GM12801 (cell line): ENCODE data around the gene DIPK1B.

Experiments used
- TF ChIP-seq, protein P1 (sequence below): IDR thresholded peaks from one replicate; pipeline ENCODE4 v1.5.1; 2011; ENCODE audit warnings: control low read depth; ENCODE audit not compliant: insufficient read length; ENCODE audit errors: extremely low read depth

The DIPK1B gene

DNA sequence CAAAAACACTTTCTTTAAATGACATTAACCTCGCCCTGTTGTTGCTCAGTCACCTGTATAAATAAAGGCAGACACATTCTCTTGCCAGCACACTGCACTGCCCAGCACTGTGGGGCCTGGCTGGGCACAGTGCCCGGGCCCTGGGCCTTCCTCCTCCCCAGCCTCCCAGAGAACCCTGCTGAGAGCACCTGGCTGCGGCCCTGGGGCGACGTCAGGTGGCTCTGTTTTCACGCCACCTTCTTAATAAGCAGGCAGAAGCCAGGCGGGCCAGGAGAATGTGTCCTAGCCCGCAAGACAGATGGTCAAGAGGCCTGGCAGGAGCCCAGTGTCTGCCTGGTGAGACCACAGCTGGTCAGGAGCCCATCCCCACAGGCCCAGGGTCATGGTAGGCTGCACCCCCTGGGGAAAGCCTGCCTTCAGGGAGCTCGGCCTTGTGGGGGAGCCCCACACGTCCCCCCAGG lies 16.9 kb upstream of the DIPK1B start:
- TF ChIP-seq, protein P1, sequence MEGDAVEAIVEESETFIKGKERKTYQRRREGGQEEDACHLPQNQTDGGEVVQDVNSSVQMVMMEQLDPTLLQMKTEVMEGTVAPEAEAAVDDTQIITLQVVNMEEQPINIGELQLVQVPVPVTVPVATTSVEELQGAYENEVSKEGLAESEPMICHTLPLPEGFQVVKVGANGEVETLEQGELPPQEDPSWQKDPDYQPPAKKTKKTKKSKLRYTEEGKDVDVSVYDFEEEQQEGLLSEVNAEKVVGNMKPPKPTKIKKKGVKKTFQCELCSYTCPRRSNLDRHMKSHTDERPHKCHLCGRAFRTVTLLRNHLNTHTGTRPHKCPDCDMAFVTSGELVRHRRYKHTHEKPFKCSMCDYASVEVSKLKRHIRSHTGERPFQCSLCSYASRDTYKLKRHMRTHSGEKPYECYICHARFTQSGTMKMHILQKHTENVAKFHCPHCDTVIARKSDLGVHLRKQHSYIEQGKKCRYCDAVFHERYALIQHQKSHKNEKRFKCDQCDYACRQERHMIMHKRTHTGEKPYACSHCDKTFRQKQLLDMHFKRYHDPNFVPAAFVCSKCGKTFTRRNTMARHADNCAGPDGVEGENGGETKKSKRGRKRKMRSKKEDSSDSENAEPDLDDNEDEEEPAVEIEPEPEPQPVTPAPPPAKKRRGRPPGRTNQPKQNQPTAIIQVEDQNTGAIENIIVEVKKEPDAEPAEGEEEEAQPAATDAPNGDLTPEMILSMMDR, result no peak

DNA sequence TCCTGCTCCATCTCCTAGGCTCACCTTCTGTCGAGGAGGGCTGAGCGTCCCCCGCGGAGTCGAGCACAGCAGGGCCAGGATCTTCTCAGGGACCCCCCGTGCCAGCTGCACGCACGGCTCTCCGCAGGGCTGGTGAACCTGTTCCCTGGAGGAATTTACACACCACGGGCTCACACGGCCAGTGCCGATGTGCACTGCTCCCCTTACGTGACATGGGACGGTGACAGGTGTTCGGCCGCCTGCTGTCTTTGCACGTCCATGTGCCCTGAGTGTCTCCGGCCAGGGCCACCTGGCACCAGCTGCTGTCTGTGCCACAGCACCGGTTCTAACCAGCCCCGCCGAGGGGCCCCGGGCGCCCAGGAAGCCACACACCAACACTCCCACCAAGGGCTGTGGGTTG lies 16.4 kb upstream of the DIPK1B start:
- TF ChIP-seq, protein P1, result no peak

DNA sequence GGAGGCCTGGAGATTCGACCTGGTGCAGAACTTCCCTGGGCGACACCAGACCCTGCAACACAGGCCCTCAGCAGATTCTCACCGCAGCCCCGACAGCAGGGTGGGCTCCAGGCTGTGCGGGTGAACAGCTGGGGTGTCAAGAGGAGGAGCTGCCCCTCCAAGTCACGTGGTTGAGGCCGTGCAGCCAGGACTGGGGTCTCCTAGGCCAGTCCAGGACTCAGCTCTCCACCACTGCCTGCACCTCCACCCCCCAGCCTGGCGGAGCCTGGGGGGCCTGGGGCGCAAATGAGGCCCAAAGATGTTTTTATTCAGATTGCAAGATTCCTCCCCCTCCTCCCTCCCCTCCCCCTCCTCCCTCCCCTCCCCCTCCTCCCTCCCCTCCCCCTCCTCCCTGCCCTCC lies 15.9 kb upstream of the DIPK1B start:
- TF ChIP-seq, protein P1, result no peak

DNA sequence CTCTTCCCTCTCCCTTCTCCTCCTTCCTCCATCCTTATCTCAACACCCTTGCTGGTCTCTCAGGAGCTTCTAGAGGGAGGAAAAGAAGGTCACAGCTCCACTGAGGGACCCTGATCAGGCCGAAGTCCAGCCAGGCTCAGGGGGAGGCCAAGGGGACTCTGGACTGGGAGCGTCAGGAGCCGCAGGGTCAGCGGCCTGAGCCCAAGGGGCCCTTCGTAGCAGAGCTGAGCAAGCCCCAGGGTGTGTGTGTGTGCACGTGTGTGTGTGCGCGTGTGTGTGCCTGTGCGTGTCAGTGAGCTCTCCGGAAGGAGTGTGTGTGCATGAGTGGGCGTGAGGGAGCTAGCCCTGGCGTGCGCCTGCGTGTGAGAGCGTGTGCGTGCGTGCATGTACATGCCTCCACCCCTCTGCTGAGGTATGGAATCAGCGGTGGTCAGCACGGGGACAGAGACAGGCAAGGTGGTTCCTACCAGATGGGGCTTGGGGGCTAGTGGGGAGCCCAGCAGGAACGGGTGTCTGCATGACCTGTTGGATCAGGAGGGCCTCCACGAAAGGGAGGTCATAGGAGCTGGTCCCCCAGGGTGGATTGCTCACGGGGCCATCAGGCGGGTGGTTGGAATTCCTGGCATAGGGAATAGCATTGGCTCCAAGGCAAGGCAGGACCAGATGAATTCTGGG lies 15.1 kb upstream of the DIPK1B start:
- TF ChIP-seq, protein P1, result no peak

DNA sequence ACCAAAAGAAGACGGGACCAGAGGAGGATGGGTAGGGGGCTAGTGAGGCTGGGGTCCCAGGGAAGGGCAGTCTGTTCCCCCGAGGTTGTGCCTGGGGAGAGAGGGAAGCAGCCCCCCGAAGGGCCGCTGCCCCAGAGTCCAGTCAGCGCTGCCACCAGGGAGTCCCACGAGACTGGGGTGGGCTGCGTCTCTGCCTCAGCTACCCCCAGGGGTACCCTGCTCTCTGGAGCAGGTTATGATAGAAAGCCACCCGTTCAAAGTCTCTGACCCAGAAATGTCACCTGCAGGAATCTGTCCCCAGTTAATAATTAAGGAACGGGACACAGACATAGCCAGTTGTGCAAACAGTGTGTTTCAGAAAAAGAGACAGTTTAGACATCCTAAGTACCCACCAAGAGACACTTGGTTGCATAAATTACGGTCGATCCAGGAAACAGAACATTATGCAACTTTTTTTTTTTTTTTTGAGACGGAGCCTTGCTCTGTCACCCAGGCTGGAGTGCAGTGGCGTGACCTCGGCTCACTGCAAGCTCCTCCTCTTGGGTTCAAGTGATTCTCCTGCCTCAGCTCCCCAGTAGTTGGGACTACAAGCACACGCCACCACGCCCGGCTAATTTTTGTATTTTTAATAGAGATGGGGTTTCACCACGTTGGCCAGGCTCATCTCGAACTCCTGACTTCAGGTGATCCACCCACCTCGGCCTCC lies 14.4 kb upstream of the DIPK1B start:
- TF ChIP-seq, protein P1, result no peak

DNA sequence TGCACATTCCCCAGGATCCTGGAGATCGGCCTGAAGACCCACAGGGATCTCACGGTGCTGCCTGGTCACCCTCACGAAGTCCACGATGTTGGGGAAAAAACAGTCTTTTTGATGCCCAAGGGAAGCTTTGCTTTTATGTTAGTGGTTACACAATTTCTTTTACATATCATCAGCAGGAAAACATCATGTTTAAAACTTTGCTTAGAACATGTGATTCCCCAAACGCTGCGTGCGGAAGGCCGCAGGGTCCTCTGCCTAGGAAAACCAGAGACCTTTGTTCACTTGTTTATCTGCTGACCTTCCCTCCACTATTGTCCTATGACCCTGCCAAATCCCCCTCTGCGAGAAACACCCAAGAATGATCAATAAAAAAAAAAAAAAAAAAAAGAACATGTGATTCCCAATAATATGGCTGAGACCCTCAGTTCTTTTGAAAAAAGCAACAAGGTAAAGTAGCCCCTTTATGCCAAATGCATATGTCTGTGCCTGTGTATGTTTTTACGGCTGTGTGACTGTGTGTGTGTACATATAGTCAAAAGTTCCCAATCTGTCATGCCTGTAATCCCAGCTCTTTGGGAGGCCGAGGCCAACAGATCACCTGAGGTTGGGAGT lies 13.6 kb upstream of the DIPK1B start:
- TF ChIP-seq, protein P1, result no peak

DNA sequence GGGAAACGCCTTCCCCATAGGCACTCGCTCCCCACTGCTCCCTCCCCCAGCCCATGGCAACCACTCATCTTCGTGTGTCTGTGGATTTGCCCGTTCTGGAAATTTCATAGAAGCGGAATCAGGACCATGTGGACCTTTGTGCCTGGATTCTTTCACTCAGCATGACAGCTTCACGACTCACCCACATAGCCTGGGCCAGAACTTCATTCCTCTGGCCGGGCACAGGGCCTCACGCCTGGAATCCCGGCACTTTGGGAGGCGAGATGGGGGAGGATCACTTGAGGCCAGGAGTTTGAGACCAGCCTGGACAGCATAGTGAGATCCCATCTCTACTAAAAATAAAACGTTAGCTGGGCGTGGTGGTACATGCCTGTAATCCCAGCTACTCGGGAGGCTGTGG lies 12.1 kb upstream of the DIPK1B start:
- TF ChIP-seq, protein P1, result no peak
